GM10266 (cell line): ENCODE results near the gene AGBL1.

ENCODE experiments used
- DNase-seq: peaks from one replicate; pipeline ENCODE4 v3.0.0; 2012; ENCODE audit errors: extremely low spot score
- CTCF ChIP-seq: IDR thresholded peaks from 2 replicates; pipeline ENCODE4 v1.5.1; 2012; ENCODE audit warnings: mild to moderate bottlenecking, low read depth; ENCODE audit not compliant: control insufficient read depth, insufficient read depth; ENCODE audit errors: missing control alignments

Gene AGBL1

DNA sequence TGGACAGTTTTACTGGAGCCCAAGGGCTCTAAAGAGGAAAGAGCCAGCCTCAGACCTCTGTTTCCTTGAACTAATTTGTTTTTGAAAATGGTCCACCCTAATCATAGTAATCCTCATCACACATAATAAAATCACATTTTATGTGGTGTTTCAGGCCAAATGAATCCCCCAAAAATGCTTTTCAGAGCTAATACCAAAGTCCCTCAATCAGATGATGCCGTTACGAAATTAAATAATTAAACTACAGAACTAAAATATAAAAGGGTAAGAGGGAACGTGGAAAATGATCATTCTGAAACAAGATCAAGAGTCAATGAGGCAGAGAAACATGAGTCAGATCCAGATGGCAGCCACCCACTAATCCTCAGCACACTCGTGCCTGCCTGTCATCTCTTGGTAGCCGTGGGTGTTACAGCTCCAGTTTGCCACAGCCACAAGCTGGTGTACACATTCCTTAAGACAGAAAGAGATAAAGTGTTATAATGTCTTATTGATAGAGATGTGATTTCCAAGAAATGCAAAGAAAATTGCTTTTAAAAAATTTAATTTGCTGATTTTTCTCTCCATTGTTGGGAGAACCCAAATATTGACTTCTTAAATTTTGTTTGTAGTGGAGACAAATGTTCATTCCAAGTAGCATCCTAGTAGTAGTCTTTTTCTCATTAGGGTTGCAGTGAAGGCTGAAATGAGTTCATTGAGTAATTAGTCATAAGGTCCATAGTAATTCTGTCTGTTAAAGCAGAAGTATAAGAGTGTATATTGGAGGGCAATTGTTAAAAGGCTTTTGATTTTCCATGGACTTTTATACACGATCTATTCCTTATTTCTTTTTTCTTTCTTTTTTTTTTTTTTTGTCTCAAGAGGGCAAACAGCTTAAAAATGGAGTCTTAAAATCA, 104.2 kb downstream of the AGBL1 start:
- no peak for DNase-seq
- no peak for TF ChIP-seq CTCF

DNA sequence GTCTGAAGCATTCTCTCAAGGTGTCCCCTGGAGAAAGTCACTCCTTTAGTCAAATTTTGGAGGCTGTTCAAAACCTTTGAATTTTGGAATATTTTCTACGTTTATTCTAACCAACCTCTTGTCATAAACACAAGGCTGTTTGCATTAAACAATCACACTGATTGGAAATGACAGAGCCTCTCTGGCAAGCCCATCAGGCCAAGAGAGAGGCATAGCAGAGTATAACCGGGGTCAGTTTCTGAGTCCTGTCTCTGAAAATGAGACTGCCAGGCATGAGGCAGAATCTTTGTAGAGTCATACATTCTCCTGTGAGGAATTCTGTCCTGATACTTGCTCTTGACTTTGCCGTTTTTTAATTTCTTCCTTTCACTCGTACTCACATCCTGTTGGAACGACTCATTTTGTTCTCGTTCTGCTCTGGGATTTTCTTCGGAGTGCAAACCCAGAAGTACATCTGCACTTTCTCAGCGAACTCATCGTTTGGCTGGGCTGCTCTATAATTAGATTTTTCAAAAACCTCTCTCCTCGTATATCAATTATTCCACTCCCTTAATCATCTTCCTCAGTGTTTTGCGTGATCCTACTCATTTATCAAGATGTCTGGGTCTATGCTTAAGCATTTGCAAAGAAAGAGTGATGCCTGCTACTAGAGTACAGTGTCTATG, 114.2 kb downstream of the AGBL1 start:
- no peak for TF ChIP-seq CTCF
- DNase-seq = no peak

DNA sequence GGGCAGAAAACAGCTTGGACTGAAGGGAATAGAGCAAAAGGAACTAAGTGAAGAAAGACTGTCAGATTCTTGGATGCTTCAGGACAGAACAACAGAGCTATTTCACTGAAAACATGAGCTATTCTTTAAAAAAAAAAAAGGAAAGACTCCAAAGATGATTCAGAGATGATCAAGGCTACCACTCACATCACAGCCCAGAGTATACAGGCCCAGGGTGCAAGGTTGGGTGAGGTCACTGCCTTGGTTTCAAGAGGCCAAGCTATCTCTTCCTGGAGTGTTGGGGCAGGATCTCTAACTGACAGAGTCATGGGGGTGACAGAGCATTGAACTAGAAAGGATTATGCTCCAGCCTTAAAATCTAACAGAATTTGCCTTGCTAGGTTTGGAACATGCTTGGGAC, 118.1 kb downstream of the AGBL1 start:
- TF ChIP-seq CTCF = no peak
- no peak for DNase-seq

- no peak for DNase-seq
- no peak for TF ChIP-seq CTCF
These were observed 119.9 kb downstream of the AGBL1 start for GRCh38 chr15:86199467-86200145.

GRCh38 chr15:86201313-86202008, 121.8 kb downstream of the AGBL1 start:
- no peak for DNase-seq
- no peak for TF ChIP-seq CTCF

DNA sequence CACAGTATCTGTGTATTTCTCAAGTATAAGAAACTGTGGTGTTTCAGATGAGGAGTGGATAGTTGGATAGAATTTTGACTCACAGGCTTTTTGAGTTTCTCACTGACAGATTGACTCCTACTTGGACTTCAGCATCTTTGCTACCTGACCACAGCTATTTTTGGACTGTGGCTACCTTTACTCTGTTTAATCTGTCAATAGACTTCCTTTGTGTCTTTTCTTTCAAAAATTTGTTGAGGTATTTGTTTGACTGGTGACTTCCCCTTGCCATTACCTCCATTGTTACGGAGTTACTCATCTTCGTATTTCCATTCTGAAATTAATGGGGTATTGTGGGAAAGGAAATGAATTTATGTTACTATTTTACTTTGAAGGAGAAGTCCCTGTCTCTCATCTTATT, 123.8 kb downstream of the AGBL1 start:
- no peak for DNase-seq
- no peak for TF ChIP-seq CTCF
